ENCODE results near the gene LMOD1. TPM values are rescaled to one million over a fixed set of nuclear protein-coding genes. Genes with fewer than 3 reads are reported as not detected.

Gene LMOD1
- total and polyA plus RNA-seq, 11 donors: 4.6 to 24.9 (median 10.0) TPM

DNA sequence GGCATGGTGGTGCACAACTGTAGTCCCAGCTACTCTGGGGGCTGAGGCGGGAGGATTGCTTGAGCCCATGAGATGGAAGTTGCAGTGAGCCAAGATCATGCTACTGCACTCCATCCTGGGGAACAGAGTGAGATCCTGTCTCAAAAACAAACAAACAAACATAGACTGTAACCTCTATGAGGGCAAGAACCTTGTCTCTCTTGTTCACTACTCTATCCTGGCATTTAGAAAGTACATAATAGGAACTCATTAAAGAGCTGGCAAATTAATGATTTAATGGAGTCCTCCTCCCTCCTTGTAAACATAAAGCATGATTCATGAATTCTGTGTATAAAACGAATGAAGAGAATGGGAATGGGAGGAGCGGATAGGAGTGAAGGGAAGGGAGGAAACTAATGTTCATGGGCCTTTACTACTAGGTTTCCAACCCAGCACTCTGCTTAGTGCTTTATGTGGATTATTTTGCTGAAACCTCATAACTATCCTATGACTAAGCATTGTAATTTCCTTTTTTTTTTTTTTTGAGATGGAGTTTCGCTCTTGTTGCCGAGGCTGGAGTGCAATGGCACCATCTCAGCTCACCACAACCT lies 8.6 kb downstream of the LMOD1 start:
- Histone ChIP-seq H3K27ac (peak overlapping the region in 3 of 12 donors; percentile 26 to 89 (median 39)), H3K36me3 (peaks cover 0 to under 1% (median 0%) of the 10 kb centered on the region in 9 donors), H3K9me3 (no peaks in the 10 kb centered on the region), H3K4me3 (no peak overlapping the region), H3K27me3 (no peaks in the 10 kb centered on the region), H3K4me1 (peaks cover 0 to 28% (median 0%) of the 10 kb centered on the region in 12 donors)
- WGBS, 4 donors: 73 to 81% (median 76%) methylated on average over 5 of the region's 5 CpGs
- intact Hi-C loops (cut with DNase I): no loop called here
- TF ChIP-seq POLR2A (IDR thresholded peaks at IDR 0.05): no peak
- no peak for TF ChIP-seq CTCF (IDR thresholded peaks at IDR 0.05)
- ATAC-seq (no peak), DNase-seq (no peak)

DNA sequence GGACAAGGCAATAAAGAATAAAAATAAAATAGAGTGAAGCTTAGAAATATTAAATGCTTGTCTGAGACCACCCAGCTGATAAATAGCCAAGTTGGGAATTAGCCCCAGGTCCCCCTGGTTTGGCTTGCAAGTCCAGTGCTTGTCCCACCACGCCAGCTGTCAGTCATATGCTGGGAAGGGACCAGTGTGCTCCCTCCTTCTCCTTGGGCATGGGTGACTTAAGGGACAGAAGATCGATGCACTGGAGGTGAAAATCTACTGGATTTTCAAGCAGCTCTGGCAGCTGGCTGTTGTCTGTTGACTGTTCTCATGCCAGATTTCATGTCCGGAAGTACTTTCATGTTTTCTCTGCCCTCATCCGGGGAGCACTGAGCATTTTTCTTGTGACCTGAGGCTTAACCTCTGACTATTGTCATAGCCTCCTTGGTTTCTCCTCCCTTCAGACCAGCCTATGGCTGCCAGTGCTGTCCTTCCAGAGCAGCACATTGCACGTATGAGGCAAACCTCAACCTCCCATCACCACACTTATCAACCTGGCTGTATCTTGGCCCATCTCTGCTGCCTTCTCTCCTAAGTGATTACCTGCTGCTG lies 12.4 kb downstream of the LMOD1 start:
- no peak for TF ChIP-seq POLR2A (IDR thresholded peaks at IDR 0.05)
- TF ChIP-seq CTCF (IDR thresholded peaks at IDR 0.05): no peak
- H3K4me3 ChIP-seq: no peak overlapping the region
- DNase-seq (no peak), ATAC-seq (no peak)
- peak overlapping the region in 2 of 12 donors; percentile 18 to 49 for H3K27ac ChIP-seq
- WGBS, 4 donors: 43 to 60% (median 54%) methylated on average over 5 of the region's 5 CpGs
- no peaks in the 10 kb centered on the region for H3K27me3 ChIP-seq
- H3K36me3 ChIP-seq: peaks cover 0 to 9% (median 0%) of the 10 kb centered on the region in 9 donors
- H3K9me3 ChIP-seq: no peaks in the 10 kb centered on the region
- intact Hi-C loops (cut with DNase I): no loop called here
- peaks cover 0 to 9% (median 0%) of the 10 kb centered on the region in 12 donors for H3K4me1 ChIP-seq

DNA sequence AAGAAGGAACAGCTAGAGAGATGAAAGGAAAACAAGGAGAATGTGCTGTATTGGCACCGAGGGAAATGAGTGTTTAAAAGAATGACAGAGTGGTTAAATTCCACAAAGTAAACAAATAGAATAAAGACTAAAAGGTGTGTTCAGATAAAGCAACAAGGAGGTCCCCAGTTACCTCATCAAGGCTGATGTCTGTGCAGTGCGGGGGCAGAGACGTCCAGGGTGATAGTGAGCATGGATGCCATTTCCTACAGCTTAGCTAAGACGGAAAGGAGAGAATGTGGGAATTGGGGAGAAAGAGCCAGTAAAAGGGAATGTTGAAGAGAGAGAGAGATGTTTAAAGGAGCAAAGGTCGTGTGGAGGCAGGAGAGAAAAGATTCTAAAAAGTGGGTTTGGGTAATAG lies 15.5 kb downstream of the LMOD1 start:
- Histone ChIP-seq H3K4me1 (peaks cover 0 to 7% (median 0%) of the 10 kb centered on the region in 12 donors), H3K27me3 (no peaks in the 10 kb centered on the region), H3K9me3 (no peaks in the 10 kb centered on the region), H3K4me3 (no peak overlapping the region), H3K27ac (peak overlapping the region in 1 of 12 donors; percentile 56), H3K36me3 (peaks cover 0 to 9% (median 0%) of the 10 kb centered on the region in 9 donors)
- TF ChIP-seq CTCF (IDR thresholded peaks at IDR 0.05) (no peak), POLR2A (IDR thresholded peaks at IDR 0.05) (no peak)
- ATAC-seq: no peak
- no peak for DNase-seq
- intact Hi-C loops (cut with DNase I): no loop called here
- 74 to 83% (median 77%) methylated on average over 5 of the region's 5 CpGs for WGBS, 4 donors

DNA sequence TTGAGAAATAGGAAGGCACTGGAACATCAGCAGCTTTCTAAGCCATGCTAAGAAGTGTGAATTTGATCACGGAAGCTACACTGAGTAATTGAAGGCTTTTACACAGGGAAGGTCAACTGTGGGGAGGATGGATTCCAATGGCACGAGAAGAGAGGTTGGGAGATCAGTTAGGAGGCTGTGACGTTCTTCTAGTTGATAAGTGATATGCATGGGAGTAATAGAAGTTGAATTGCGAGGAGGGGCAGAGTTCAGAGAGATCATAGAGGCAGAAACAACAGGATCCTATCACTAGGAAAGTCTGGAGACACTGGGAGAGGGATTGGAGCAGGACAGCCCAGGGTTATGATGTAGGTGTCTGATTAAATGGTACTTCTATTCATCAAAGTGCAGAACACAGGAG lies 16.2 kb downstream of the LMOD1 start:
- ATAC-seq (no peak), DNase-seq (no peak)
- no peak for TF ChIP-seq POLR2A (IDR thresholded peaks at IDR 0.05)
- TF ChIP-seq CTCF (IDR thresholded peaks at IDR 0.05): no peak
- intact Hi-C loops (cut with DNase I): no loop called here
- peaks cover 0 to 9% (median 0%) of the 10 kb centered on the region in 9 donors for H3K36me3 ChIP-seq
- no peaks in the 10 kb centered on the region for H3K9me3 ChIP-seq
- H3K4me1 ChIP-seq: peaks cover 0 to 7% (median 0%) of the 10 kb centered on the region in 12 donors
- H3K27me3 ChIP-seq: no peaks in the 10 kb centered on the region
- 72 to 80% (median 73%) methylated on average over 4 of the region's 4 CpGs for WGBS, 4 donors
- no peak overlapping the region for H3K4me3 ChIP-seq
- H3K27ac ChIP-seq: peak overlapping the region in 1 of 12 donors; percentile 7

Data from heart left ventricle (tissue), 16 donors.